ENCODE results near the gene MOK.
"Not testable (repeated sequence)": the region's sequence is repeated elsewhere in the genome, so short reads cannot be mapped to it uniquely, and the experiment has no call there.

MOK gene

DNA sequence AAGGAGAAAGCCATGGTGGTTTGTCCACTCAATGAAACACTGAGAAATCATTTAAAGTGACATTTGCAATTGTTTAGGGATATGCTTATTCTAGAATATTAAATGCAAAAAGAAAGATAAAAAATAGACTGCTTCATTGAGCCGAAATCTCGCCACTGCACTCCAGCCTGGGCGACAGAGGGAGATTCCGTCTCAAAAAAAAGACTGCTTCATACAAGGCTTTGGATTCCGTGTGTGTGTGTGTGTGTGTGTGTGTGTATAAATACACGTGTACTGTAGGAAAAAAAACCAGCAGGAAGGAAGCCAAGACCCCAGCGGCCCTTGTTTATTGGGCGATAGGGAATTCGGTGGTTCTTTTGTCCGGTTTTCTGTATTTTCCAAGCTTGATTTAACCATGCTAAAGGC lies 11.4 kb upstream of the MOK start:
- Histone ChIP-seq H3K27me3 (ENCODE audit: insufficient read depth, low read depth) (no peaks in the 10 kb centered on the region), H4K20me1 (ENCODE audit: insufficient read depth) (no peaks in the 10 kb centered on the region), H2AFZ (ENCODE audit: low read depth) (peak overlapping the region; percentile 74), H3K27ac (peak overlapping the region; percentile 74), H3K4me1 (ENCODE audit: low read depth, poor library complexity, severe bottlenecking) (peaks cover 27% of the 10 kb centered on the region), H3K36me3 (ENCODE audit: insufficient read depth) (no peaks in the 10 kb centered on the region), H3K9ac (peak overlapping the region; percentile 63; the same call in 1 of the 2 replicates), H3K79me2 (ENCODE audit: insufficient read depth, low read depth) (peaks cover 6% of the 10 kb centered on the region; the same call in 1 of the 2 replicates), H3K4me2 (peak overlapping the region; percentile 84), H3K4me3 (IDR thresholded peaks at IDR 0.05; ENCODE audit: insufficient read depth, low read depth, low read length) (no peak overlapping the region)
- no peak for TF ChIP-seq CTCF (conservative IDR thresholded peaks at IDR 0.05; ENCODE audit: low read depth, low read length)

- Histone ChIP-seq H3K4me1 (ENCODE audit: low read depth, poor library complexity, severe bottlenecking) (peaks cover 20% of the 10 kb centered on the region), H4K20me1 (ENCODE audit: insufficient read depth) (no peaks in the 10 kb centered on the region), H3K4me3 (IDR thresholded peaks at IDR 0.05; ENCODE audit: insufficient read depth, low read depth, low read length) (no peak overlapping the region), H3K79me2 (ENCODE audit: insufficient read depth, low read depth) (peaks cover under 1% of the 10 kb centered on the region; the same call in 1 of the 2 replicates), H3K9ac (no peak overlapping the region), H3K27ac (no peak overlapping the region), H3K36me3 (ENCODE audit: insufficient read depth) (no peaks in the 10 kb centered on the region), H2AFZ (ENCODE audit: low read depth) (peak overlapping the region; percentile 93; the same call in 1 of the 2 replicates), H3K4me2 (no peak overlapping the region), H3K27me3 (ENCODE audit: insufficient read depth, low read depth) (no peaks in the 10 kb centered on the region)
- no peak for TF ChIP-seq CTCF (conservative IDR thresholded peaks at IDR 0.05; ENCODE audit: low read depth, low read length)
Observed at GRCh38 chr14:102315121-102315520, 10.2 kb upstream of the MOK start.

DNA sequence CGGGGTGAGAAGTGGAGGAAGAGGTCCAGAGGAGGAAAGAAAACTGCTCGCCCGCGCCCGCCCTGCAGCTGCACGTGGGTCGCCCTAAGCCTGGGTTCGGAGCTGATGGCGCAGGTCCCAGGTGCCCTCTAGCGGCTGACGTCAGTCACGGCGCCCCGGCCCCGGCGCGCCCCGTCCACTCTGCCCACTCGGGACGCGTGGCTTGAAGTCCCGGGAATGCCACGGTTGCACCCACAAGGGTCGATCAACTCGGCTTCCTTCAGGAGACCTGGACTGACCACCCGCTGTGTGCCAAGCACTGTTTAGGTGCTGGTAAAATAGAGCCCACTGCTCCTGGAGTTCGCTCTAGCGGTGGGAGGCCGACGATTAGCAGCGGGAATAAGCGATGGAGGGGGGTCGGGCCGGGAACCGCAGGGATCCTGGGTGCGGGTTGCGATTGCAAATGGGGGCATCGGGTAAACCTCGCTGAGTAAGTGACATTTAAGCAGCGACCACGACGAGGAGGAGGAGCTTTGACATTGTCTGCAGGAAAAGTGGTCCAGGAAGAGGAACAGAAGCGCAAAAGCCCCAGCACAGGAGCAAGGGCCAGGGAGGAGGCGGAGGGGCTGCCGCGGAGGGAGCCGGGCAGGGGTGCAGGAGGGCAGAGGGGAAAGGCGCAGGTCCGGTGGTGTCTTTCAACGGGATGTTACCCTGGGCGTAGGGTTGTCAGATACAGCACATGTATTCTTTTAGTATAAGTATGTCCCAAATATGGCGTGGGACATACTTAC lies 9.5 kb upstream of the MOK start:
- H2AFZ ChIP-seq (ENCODE audit: low read depth) = peak overlapping the region; percentile 93

DNA sequence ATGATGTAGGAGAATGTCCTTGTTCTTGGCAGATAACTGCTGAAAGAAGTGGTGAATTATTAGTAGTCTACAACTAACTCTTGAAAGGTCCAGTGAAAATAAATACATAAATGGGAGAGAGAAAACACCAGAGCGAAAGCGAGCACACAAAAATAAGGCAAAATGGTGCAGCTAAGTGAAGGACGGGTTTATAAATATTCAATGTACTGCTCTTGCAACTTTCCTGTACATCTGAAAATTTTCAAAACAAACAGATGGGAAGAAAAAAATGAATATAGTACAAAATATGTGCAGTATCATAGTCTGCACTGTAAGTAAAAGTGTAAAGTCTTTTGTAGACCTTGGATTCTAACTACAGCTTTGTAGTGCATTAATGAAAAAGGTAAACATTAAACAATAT lies 1.3 kb downstream of the MOK start:
- H3K4me1 ChIP-seq (ENCODE audit: low read depth, poor library complexity, severe bottlenecking) = peaks cover 10% of the 10 kb centered on the region
- no peak overlapping the region for H3K4me3 ChIP-seq (IDR thresholded peaks at IDR 0.05; ENCODE audit: insufficient read depth, low read depth, low read length)
- TF ChIP-seq CTCF (conservative IDR thresholded peaks at IDR 0.05; ENCODE audit: low read depth, low read length) = no peak
- H3K9ac ChIP-seq = no peak overlapping the region
- no peaks in the 10 kb centered on the region for H4K20me1 ChIP-seq (ENCODE audit: insufficient read depth)
- H3K27me3 ChIP-seq (ENCODE audit: insufficient read depth, low read depth) = no peaks in the 10 kb centered on the region
- H3K36me3 ChIP-seq (ENCODE audit: insufficient read depth) = no peaks in the 10 kb centered on the region
- H3K4me2 ChIP-seq = no peak overlapping the region
- H3K27ac ChIP-seq = no peak overlapping the region
- H2AFZ ChIP-seq (ENCODE audit: low read depth) = no peak overlapping the region; the same call in 1 of the 2 replicates
- no peaks in the 10 kb centered on the region for H3K79me2 ChIP-seq (ENCODE audit: insufficient read depth, low read depth)

More for the DNA sequence above, 9.5 kb upstream of the MOK start:
- peak overlapping the region; percentile 70 for H3K4me2 ChIP-seq
- no peaks in the 10 kb centered on the region for H3K36me3 ChIP-seq (ENCODE audit: insufficient read depth)
- H4K20me1 ChIP-seq (ENCODE audit: insufficient read depth) = no peaks in the 10 kb centered on the region
- H3K79me2 ChIP-seq (ENCODE audit: insufficient read depth, low read depth) = no peaks in the 10 kb centered on the region
- no peak overlapping the region for H3K27ac ChIP-seq
- no peaks in the 10 kb centered on the region for H3K27me3 ChIP-seq (ENCODE audit: insufficient read depth, low read depth)
- peak; percentile 93 for TF ChIP-seq CTCF (conservative IDR thresholded peaks at IDR 0.05; ENCODE audit: low read depth, low read length)
- peaks cover 20% of the 10 kb centered on the region for H3K4me1 ChIP-seq (ENCODE audit: low read depth, poor library complexity, severe bottlenecking)
- H3K4me3 ChIP-seq (IDR thresholded peaks at IDR 0.05; ENCODE audit: insufficient read depth, low read depth, low read length) = no peak overlapping the region
- peak overlapping the region; percentile 16; the same call in 1 of the 2 replicates for H3K9ac ChIP-seq

GRCh38 chr14:102298303-102299070 lies 6.5 kb downstream of the MOK start:
- H3K36me3 ChIP-seq (ENCODE audit: insufficient read depth); H3K4me2 ChIP-seq; H3K27ac ChIP-seq; H3K27me3 ChIP-seq (ENCODE audit: insufficient read depth, low read depth); H4K20me1 ChIP-seq (ENCODE audit: insufficient read depth); H3K9ac ChIP-seq; H3K4me3 ChIP-seq (IDR thresholded peaks at IDR 0.05; ENCODE audit: insufficient read depth, low read depth, low read length); H3K79me2 ChIP-seq (ENCODE audit: insufficient read depth, low read depth); H2AFZ ChIP-seq (ENCODE audit: low read depth); H3K4me1 ChIP-seq (ENCODE audit: low read depth, poor library complexity, severe bottlenecking): not testable (repeated sequence)

All from KMS-11 (cell line).